H1 (cell line): ENCODE results near the gene ANKRD40CL. TPM values are rescaled to one million over a fixed set of nuclear protein-coding genes. Genes with fewer than 3 reads are reported as not detected.

ENCODE experiments used
- ASH2L ChIP-seq: fragments of 200-600, 300-600 bp; sonication (generic); IDR thresholded peaks from one replicate; pipeline ENCODE4 v1.7.1; 2017; ENCODE audit warnings: low read length
- E2F6 ChIP-seq: IDR thresholded peaks from 2 replicates; pipeline ENCODE4 v1.6.1; 2012; ENCODE audit warnings: inconsistent platforms
- polyA plus RNA-seq, 7 experiments: library from polyadenylated mRNA; depleted of rRNA in 3 of 7; stranded (reverse) in 5 of 7; unstranded in 2 of 7; fragments of >200 nt in 5 of 7; fragments of 200-250 nt in 2 of 7; gene quantifications; 1 replicate in 5 of 7; 2 replicates in 1 of 7; 4 replicates in 1 of 7; pipeline versions ENCODE4 v1.2.1 to v1.2.3, GENCODE V29; 2011 to 2013; ENCODE audit warnings: missing spikeins in 2 of 7, mixed read lengths in 2 of 7
- total RNA-seq: library from RNA; stranded (reverse); fragmentation: NEBNext Ultra II Directional; extraction: Animal tissue kit (Norgen Biotek cat#: 25700); gene quantifications from 2 replicates; pipeline ENCODE4 v1.2.1, GENCODE V29; 2021

Gene ANKRD40CL
- total and polyA plus RNA-seq, 2 of the 8 experiments (the other 6 are each of a cell fraction or from before 2014, with no cell fraction given), result not detected

- no peak for TF ChIP-seq E2F6
- TF ChIP-seq ASH2L, result no peak
These were observed at the start of gene ANKRD40CL (continued) for GRCh38 chr17:50767446-50767845.
